ENCODE data around the gene ERO1B. TPM values are rescaled to one million over a fixed set of nuclear protein-coding genes. Genes with fewer than 3 reads are reported as not detected.
A peak's percentile ranks its signal among the peaks of the same experiment; 100 is the strongest.

Gene ERO1B
- total RNA-seq, 1 donor from 2014 or later, result 11.3 TPM

DNA sequence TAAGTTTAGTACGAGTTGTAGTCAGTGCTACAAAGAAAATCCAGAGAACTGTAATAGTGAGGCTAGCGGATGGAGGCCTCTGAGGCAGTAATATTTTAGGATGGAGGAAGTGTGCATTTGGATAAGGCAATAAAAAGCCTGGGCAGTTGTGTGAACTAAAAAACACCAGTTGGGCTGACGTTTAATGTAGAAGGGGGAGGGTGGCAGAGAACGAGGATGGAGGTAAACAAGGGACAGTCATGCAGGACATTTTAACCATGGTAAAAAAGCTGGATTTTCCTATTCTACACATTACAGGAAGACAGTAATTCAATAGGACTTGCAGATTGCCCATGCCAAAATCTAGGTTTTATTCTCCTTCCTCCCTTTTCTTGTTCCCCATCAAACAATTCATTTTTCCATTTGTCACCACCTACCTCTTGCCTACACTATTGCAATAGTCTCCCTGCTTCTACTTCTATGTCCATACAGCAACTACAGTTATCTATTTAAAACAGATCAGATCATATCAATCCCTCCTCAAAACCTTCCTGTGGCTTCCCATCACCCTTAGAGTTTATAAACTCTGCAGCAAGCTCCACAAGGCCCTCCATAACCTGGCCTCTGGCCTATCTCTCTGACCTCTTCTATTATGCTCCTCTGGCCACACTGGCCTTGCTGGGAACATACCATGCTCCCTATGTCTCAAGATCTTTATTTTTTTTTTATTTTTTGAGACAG, 27.7 kb downstream of the ERO1B start:
- no peak for DNase-seq (ENCODE audit: low read depth)

DNA sequence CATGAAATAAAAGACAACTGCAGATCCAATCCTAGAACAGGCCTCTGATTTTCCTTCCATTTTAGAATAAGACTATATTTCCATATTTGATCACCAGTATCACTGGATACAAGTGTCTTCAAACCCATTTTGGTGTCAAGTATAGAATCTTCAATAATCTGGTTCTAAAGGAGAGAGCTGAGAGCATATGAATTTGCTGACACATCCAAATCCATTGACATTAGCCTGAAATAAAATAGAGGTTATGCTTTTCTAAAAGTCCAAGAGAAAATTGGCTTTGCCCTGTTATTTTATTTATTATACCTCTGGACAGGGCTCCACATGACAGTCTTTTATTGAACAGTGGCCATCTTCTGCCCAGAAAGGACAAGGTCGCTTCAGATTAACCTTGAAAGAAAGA, 28.6 kb downstream of the ERO1B start:
- DNase-seq (ENCODE audit: low read depth), result no peak

DNA sequence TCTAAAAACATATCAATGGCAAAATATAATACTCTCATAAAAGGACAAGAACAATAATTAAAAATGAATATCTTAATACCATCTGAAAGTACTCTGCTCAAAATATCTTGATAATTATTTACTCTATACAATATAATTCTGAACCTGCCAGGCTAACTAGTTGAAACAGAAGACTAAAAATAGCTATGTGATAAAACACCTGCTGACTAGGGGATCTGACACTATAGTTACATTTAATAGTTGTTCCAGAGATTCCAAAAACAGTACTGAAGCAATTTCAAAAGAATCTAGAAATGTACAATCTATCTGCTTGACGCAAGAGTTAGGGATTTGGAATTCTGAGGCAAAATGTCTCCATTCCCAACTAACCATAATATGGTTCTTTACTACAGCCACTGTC, 30.2 kb downstream of the ERO1B start:
- no peak for DNase-seq (ENCODE audit: low read depth)

DNA sequence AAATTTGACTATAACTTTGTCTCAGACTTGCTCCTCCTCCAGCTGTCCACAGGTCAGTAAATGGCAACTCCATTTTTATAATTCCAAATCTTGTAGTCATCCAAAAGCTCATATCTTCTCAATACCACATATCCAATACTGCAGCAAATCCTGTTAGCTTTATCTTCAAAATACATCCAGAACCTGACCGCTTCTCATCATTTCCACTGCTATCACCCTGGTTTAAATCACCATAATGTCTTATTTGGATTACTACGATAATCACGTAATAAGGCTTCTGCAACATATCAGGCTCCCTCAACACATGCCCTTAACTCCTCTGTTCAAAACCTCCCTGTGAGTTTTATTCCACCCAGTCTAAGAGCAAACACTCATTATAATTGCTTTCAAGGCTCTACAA, 34.5 kb downstream of the ERO1B start:
- no peak for DNase-seq (ENCODE audit: low read depth)

DNA sequence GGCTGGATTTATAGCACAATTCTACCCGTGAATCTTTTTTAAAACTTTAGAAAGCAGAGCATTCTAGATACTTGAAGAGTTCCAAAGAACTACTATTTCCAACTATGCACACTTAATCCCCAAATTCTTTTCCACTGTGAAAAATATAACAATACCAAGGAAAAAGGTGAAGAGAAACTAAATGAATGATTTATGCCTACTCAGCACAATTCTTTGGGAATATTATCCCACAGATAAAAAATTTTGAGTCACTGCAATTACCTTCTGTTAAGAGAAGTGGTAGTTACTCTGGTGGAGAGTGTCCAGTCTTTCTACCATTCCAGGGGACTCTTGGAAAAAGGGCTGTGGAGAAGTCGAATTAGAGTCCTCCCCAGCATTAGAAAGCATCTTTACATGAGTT, 39.2 kb downstream of the ERO1B start:
- DNase-seq (ENCODE audit: low read depth), result no peak

DNA sequence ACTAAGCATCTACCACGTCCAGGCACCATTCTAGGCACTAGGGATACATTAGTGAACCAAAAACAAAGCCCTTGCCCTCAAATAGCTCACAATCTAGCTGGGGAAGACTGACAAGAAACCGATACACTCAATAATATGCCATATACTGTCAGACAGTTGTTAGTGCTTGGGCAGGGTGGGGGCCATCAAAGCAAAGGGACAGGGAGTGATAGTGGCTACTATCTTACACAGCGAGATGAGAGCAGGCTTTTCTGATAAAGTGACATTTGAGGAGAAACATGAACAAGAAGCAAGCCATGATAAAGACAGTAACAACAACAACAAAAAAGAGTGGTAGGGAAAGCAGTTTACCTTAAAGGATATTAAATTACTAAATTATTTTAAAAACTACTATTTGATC, 41.1 kb downstream of the ERO1B start:
- no peak for DNase-seq (ENCODE audit: low read depth)

DNA sequence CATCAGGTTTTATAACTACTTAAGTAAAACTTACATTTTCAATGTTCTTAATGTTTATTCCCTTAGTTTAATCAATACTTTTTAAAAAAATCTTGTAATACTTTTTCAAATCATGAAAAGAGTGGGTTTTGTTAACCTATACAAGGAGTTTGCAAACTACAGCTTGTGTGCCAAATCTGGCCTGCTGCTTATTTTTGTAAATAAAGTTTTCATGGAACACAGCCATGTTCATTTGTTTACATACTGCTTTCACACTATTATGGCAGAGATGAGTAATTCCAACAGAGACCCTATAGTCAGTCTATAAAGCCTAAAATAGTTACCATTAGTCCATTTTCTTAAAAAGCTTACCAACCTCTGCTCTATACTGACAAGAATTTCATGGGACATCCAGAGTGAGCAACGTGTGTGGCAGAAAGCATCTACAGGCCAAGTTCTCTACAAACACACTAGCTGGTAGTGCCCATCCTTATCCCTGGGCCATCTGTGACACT, 42.6 kb downstream of the ERO1B start:
- DNase-seq (ENCODE audit: low read depth), result no peak

DNA sequence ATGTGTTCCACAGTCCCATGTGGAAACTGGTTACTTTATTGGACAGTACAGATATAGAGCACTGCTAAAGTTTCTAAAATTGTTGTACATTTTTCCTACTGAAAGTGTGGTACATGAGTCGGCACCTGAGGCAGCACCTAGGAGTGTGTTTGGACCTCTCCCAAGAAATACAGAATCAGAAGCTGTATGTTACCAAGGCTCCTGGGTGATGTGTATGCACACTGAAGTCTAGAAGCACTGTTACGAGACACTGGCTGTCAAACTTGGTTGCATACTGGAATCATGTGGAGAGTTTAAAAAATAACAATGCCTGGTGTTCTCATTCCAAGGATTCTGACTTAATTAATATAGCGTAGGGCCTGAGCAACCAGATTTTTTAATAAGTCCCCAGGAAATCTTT, 46.6 kb downstream of the ERO1B start:
- no peak for DNase-seq (ENCODE audit: low read depth)

DNA sequence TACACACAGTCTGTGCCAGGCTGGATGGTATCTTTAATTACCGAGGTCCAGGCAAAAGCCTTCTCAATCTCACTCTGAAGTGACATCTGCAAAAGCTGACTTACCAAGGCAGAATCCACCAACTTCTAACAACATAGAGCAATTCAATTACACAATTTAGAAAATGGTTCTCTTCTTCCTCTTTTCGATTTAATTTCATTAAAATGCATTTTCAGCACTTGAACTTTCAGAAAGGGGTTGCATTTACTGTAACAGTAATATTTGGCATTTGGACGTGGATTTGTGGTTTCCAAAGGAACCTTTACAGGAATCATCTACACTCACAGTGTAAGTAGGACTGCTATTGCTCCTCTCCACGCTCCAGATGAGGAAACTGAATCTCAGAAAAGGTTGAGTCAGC, 53.3 kb downstream of the ERO1B start:
- DNase-seq (ENCODE audit: low read depth), result no peak

DNA sequence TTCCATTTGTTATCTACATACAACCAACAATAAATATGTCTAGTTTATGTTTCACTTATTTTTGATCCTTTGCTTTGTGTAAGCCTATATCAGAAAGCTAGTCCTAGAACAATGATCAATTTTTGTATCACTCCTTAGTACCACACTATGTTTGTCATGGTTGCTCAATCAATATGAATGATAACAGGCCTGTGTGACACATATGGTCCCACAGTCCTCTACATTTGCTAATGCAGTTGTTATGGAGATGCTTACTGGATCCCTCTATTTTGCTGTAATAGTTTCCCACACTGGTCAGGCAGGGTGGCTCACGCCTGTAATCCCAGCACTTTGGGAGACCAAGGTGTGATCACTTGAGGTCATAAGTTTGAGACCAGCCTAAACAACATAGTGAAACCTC, 59.1 kb downstream of the ERO1B start:
- no peak for DNase-seq (ENCODE audit: low read depth)

DNA sequence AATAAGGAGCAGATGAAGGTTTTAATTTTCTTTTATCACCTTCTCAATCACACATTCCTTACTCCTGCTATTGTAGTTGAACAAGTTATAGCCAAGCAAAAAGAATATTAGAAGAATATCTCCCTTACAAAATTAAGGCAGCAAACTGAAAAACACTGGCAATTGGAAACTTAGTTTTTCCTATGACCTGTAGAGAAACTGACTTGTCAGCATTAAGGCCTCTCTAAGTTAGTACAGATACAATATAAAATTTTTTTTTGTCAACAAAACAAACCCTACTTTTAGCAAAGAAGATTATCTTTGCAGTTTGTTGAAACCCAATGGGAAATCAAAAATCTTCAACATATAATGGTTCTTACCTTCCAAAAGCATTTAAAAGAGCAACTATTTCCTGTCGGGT, 61.3 kb downstream of the ERO1B start:
- DNase-seq (ENCODE audit: low read depth), result no peak

DNA sequence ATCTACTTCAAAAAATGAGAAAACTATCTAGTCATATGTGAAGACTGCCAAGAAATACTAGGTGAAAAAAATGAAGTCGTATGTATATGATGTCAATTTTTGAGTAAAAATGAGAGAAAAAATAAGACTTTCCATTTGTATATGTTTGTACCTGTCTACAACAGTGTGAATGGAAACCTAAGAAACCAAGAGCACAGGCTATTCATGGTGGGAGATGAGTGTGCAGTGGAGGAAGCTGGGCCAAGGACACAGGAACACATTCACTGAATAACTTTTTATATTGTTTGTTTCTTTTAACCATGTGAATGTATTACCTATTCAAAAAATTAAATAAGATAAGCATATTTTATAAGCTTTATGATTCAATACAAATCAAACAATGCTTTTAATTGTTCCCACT, 67.0 kb downstream of the ERO1B start:
- no peak for DNase-seq (ENCODE audit: low read depth)

DNA sequence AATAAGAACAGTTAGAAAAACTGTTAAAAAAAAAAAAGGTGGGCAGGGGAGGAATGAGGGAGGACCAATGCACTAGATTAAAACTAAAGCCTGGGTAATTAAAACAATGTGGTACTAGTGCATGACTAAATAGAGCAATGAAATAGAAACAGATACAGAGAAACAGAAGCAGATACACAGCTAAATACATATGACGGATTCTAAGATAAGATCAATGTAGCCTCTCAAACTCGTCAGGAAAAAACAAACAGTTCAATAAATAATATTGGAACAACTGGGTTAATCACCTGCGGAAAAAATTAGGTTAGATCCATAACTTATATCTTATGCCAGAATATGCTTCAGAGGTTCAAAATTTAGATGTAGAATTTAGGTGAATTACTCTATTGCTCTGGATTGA, 68.2 kb downstream of the ERO1B start:
- DNase-seq (ENCODE audit: low read depth), result no peak

DNA sequence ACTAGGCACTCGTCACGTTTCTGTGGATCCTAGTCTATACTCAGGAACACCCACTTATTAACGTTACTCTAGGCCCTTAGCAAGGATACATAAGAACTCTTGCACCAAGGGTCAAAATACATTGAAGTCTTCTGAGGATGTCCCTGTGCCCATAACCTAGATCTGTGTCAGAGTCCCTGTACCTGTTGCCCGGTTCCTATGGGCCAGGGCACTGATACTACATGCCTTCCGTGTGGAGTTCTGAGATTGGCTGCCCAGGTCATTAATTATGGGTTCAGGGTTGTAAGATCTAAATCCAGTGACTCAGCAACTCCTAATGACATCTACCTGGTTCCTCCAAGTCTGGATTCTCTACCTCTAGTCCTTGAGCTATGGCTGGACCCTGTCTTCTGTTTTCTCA, 69.9 kb downstream of the ERO1B start:
- no peak for DNase-seq (ENCODE audit: low read depth)

DNA sequence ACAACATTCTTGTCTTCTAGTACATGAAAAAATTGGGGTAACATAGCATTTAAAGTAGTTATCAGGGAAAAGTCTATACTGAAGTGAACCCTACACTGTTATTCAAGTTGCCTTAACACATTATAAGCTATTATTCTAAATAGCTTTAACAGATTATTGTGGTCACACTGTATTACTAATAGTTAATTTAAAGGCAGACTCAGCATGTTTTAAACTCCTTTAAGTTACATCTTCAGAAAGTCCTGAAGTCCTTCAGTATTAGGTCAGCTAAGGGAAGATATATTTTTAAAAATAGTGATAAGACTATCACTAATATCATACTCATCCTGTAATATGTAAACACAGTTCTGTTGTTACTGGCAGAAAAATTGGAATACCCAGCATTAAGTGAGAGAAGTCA, 72.0 kb downstream of the ERO1B start:
- DNase-seq (ENCODE audit: low read depth), result no peak

DNA sequence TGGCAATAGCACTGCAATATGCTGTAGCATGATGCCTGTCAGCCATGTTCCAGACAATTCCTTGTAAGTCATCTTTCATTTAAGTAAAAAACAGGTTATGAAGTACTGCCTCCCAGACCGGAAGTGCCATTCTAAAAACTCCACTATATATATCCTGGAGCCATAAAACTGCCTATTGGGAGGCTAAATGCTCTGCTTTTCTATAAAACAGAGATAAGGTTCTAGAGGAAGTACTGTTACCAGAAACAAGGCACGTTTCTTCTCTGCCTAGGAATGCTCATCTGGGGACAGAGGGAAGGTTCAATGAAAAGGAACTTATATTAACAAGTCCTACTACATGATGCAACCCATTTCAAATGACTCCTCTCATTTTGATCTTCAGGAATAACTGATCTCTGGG, 72.6 kb downstream of the ERO1B start:
- no peak for DNase-seq (ENCODE audit: low read depth)

DNA sequence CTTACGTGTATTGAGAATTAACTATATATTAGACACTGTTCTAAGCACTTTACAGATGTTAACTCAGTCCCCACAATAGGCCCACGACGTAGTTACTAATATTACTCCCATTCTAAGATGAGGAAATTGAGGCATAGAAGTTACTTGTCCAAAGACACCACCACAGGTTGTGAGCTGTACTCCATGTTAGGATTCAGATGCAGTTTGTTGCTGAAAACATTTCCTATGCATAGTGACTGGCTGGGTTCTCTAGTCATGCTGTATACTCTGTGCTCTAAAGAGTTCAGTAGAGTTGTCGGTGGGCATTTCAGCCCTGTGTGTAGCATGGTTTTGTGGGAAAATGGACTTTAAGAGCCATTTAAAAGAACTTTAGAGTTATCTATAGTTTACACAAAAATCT, 74.2 kb downstream of the ERO1B start:
- DNase-seq (ENCODE audit: low read depth), result no peak

DNA sequence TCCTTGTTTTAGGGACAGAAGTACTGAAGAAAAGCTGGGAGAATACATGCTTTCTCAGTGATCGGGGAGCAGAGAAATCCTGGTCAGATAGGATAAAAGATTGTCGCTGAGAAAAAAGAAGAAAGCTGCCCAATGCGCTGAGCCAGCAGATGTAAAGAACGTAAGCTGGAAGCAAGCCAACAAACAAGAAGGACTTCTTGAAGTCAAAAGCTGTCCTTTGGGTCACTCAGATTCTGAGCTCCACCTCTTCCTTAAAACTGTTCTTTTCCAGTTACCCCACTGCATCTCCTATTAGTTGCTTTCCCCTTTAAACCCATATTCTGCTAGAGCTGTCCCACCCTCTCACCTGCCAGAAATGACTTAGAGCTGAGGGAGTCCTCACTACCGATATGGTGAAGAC, 74.6 kb downstream of the ERO1B start:
- DNase-seq (ENCODE audit: low read depth), result no peak

DNA sequence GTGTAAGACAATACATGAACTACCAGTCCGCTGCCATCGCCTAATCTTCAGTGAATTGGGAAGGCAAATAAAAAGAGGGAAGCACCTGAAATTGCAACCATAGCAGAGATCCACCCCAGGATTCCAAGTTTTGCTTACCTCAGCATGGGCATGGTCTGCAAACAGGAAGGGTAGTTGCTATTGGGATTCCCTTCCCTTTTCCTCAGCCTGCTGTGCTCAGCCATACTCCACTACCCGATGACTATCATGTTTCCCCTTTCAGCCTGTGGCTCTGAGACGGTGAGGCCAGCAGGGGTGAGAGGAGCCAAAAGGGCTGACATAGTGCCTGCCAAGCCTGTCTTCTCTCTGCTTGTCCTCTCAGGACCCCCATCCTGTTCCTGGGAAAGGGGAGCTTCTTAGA, 75.2 kb downstream of the ERO1B start:
- no peak for DNase-seq (ENCODE audit: low read depth)

DNA sequence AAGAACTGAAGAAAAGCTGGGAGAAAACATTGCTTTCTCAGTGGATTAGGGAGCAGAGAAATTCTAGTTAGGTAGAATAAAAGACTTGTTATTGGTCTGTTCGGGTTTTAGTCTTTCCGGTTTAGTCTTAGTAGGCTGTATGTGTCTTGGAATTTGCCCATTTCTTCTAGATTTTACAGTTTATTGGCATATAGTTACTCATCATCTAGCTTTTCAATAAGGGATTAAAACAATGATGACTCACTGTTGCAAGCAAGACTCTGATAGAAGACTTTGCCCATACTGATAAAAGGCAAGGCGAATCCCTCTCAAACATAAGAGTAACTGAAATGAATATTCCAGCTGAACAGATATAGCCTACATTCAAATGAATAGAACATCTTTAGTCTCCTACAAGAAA, 77.1 kb downstream of the ERO1B start:
- DNase-seq (ENCODE audit: low read depth), result peak; percentile 9

DNA sequence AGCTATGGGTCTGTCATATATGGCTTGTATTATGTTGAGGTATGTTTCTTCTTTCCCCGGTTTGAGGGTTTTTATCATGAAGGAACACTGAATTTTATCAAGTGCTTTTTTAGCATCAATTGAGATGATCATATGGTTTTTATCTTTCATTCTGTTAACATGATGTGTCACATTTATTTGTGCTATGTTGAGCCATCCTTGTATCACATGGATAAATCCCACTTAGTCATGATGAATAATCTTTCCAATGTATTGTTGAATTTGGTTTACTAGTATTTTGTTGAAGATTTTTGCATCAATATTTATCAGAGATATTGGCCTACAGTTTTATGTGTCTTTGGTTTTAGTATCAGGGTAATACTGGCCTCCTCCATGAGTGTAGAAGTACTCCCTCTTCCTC, 77.7 kb downstream of the ERO1B start:
- no peak for DNase-seq (ENCODE audit: low read depth)

DNA sequence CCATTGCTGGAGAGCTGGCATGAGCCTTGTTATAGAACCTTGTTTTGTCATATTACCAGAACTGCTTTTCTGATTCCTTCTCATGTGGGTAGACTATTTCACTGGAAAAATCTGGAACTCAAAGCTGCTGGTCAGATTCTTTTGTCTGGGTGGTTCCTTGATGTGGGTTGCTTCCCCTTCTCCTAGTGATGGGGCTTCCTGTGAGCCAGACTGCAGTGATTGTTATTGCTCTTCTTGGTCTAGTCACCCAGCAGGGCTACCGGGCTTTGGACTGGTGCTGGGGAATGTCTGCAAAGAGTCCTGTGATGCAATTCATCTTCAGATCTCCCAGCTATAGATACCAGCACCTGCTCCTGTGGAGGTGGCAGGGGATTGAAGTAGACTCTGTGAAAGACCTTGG, 80.0 kb downstream of the ERO1B start:
- no peak for DNase-seq (ENCODE audit: low read depth)

DNA sequence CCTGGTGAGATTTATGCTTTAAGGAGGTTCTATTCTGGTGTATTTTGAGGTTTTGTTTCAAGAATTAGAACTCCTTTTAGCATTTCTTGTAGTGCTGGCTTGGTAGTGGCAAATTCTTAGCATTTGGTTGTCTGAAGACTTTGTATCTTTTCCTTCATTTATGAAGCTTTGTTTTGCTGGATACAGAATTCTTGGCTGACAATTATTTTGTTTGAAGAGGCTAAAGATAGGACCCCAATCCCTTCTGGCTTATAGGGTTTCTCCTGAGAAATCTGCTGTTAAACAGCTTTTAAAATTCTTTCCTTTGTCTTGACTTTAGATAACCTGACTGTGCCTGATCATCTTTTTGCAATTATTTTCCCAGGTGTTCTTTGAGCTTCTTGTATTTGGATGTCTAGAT, 80.8 kb downstream of the ERO1B start:
- no peak for DNase-seq (ENCODE audit: low read depth)

DNA sequence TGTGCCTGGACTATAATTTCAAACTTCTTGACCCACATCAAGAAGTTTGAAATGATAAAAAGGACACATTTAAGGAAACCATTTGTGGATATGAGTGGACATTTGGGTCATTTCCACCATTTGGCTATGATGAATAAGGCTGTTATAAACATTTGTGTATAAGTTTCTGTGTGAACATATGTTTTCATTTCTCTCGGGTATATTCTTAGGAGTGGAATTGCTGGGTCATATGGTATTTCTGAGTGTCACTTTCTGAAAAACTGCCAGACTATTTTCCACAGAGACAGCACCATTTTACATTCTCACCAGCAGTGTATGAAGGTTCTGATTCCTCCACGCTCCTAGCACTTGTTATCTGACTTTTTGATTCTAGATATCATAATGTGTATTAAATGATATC, 88.6 kb downstream of the ERO1B start:
- DNase-seq (ENCODE audit: low read depth), result no peak
